B cell (primary cell): ENCODE results near the gene HNRNPH1. TPM values are rescaled to one million over a fixed set of nuclear protein-coding genes. Genes with fewer than 3 reads are reported as not detected.

ENCODE experiments used
- ATAC-seq: fragments of 200-7000 bp; cut with Tn5 transposase; one replicate; pipeline ENCODE4 v1.10.0; 2021; ENCODE audit warnings: low read depth, mild to moderate bottlenecking, moderate number of reproducible peaks, moderate library complexity
- CTCF ChIA-PET: fragments of 350-600 bp; sonication (Branson Sonifier 250); formaldehyde crosslinking; loops from one replicate; lab custom pipeline; 2021; ENCODE audit warnings: antibody characterized with exemption, inconsistent platforms; lab: Charles Lee
- POLR2A ChIA-PET: fragments of 350-600 bp; sonication (Branson Sonifier 250); formaldehyde crosslinking; loops from one replicate; lab custom pipeline; 2021; ENCODE audit warnings: antibody characterized with exemption; lab: Charles Lee
- DNase-seq: peaks from one replicate; pipeline ENCODE4 v3.0.0; 2013
- H2AFZ ChIP-seq: 2 replicates; pipeline ENCODE4 v1.6.1; 2012; ENCODE audit warnings: mild to moderate bottlenecking, low read depth, low read length; ENCODE audit not compliant: insufficient read depth, poor library complexity, severe bottlenecking
- H3K27ac ChIP-seq, 2 donors: 1 replicate in 1 of 2; 2 replicates in 1 of 2; pipeline ENCODE4 v1.5.1; 2012 to 2013; ENCODE audit warnings: low read length in 2 of 2, mild to moderate bottlenecking in 2 of 2, moderate library complexity in 1 of 2
- H3K27me3 ChIP-seq, 4 experiments: fragments of 200-600 bp in 1 of 4; sonication (generic) in 1 of 4; replicated peaks in 1 of 4; 1 replicate in 2 of 4; 2 replicates in 2 of 4; pipeline versions ENCODE4 v1.6.1 to v1.7.0; 2013 to 2016; ENCODE audit warnings: low read length in 3 of 4, mild to moderate bottlenecking in 2 of 4, mixed read lengths in 1 of 4, moderate library complexity in 1 of 4; ENCODE audit not compliant: insufficient read depth in 4 of 4, control insufficient read depth in 3 of 4; ENCODE audit errors: control extremely low read depth in 1 of 4
- H3K36me3 ChIP-seq, 2 experiments: replicated peaks in 1 of 2; 1 replicate in 1 of 2; 2 replicates in 1 of 2; pipeline versions ENCODE4 v1.6.1 to v1.7.1; 2013; ENCODE audit warnings: low read length in 1 of 2; ENCODE audit not compliant: insufficient read depth in 2 of 2, control insufficient read depth in 1 of 2; ENCODE audit errors: control extremely low read depth in 1 of 2, extremely low read depth in 1 of 2
- H3K4me1 ChIP-seq, 2 donors: fragments of 200-600 bp in 1 of 2; sonication (generic) in 1 of 2; 1 replicate in 1 of 2; 2 replicates in 1 of 2; pipeline versions ENCODE4 v1.5.1 to v1.6.1; 2013 to 2017; ENCODE audit warnings: low read length in 2 of 2; ENCODE audit not compliant: control insufficient read depth in 2 of 2, insufficient read depth in 2 of 2
- H3K4me2 ChIP-seq: replicated peaks from 2 replicates; pipeline ENCODE3; 2012; ENCODE audit warnings: mild to moderate bottlenecking, low read depth, low read length; ENCODE audit not compliant: poor library complexity, severe bottlenecking
- H3K4me3 ChIP-seq, 5 experiments: fragments of 200-600 bp in 1 of 5; sonication (generic) in 1 of 5; 1 replicate in 3 of 5; 2 replicates in 2 of 5; pipeline versions ENCODE4 v1.5.1 to v1.7.0; 2011 to 2016; ENCODE audit warnings: low read length in 4 of 5, mild to moderate bottlenecking in 4 of 5, low read depth in 2 of 5, control low read depth in 1 of 5, moderate library complexity in 1 of 5; ENCODE audit not compliant: insufficient read depth in 1 of 5; ENCODE audit errors: control extremely low read depth in 1 of 5, extremely low read depth in 1 of 5
- H3K79me2 ChIP-seq: fragments of 200-600 bp; sonication (generic); one replicate; pipeline ENCODE4 v1.6.0; 2016; ENCODE audit warnings: low read length; ENCODE audit not compliant: control insufficient read depth, insufficient read depth
- H3K9ac ChIP-seq: fragments of 200-600 bp; sonication (generic); 2 replicates; pipeline ENCODE4 v1.6.1; 2017; ENCODE audit warnings: mild to moderate bottlenecking, low read length, moderate library complexity
- H3K9me3 ChIP-seq, 3 donors: one replicate each; pipeline versions ENCODE4 v1.6.1 to v1.7.1; 2013; ENCODE audit warnings: low read length in 2 of 3; ENCODE audit not compliant: control insufficient read depth in 2 of 3, insufficient read depth in 1 of 3; ENCODE audit errors: control extremely low read depth in 1 of 3
- H4K20me1 ChIP-seq: 2 replicates; pipeline ENCODE4 v1.6.0; 2012; ENCODE audit warnings: mild to moderate bottlenecking, low read length; ENCODE audit not compliant: insufficient read depth, control insufficient read depth, poor library complexity, severe bottlenecking
- H3K27ac Mint-ChIP-seq: one replicate; pipeline ENCODE4 v1.8.0; 2021; ENCODE audit warnings: mixed read lengths
- H3K27me3 Mint-ChIP-seq: one replicate; pipeline ENCODE4 v1.8.0; 2021; ENCODE audit warnings: mixed read lengths
- H3K4me1 Mint-ChIP-seq: one replicate; pipeline ENCODE4 v1.8.0; 2021; ENCODE audit warnings: mixed read lengths
- H3K4me3 Mint-ChIP-seq: one replicate; pipeline ENCODE4 v1.8.0; 2021; ENCODE audit warnings: mixed read lengths
- H3K9me3 Mint-ChIP-seq: one replicate; pipeline ENCODE4 v1.8.0; 2022; ENCODE audit warnings: mixed read lengths; ENCODE audit not compliant: insufficient read depth
- CTCF ChIP-seq: fragments of 200-600 bp; IDR thresholded peaks from one replicate; pipeline ENCODE4 v1.8.0; 2022; ENCODE audit warnings: antibody characterized with exemption, mild to moderate bottlenecking
- EZH2 ChIP-seq: IDR thresholded peaks from 2 replicates; pipeline ENCODE4 v1.6.1; 2012; ENCODE audit warnings: borderline replicate concordance, low read depth, mild to moderate bottlenecking, moderate library complexity, low read length; ENCODE audit not compliant: insufficient read depth, poor library complexity, severe bottlenecking
- whole genome bisulfite sequencing: methylation state at CpG from one replicate; pipeline ENCODE4 v1.1.5; 2013; ENCODE audit warnings: missing lambda C conversion rate; ENCODE audit not compliant: insufficient coverage; 5-methylcytosine and 5-hydroxymethylcytosine counted together
- intact Hi-C: fragments of 100-400 bp; cut with micrococcal nuclease; formaldehyde crosslinking; loops from one replicate; pipeline ENCODE4 v1.10.0; 2022
- polyA plus RNA-seq: library from polyadenylated mRNA; depleted of rRNA; stranded (reverse); fragments of >200 nt; gene quantifications from 2 replicates; pipeline ENCODE4 v1.2.3, GENCODE V29; 2012
- total RNA-seq, 2 donors: library from RNA; stranded (reverse); fragments of 120-200 nt in 1 of 2; gene quantifications; 1 replicate in 1 of 2; 2 replicates in 1 of 2; pipeline versions ENCODE4 v1.2.3 to v1.2.4, GENCODE V29; 2013 to 2022

HNRNPH1 gene
- total and polyA plus RNA-seq, 2 donors (not counting 1 experiment from before 2014, with no cell fraction given), result 471 to 1,412 TPM

GRCh38 chr5:179620703-179621350, 2.6 kb downstream of the HNRNPH1 start:
- peak overlapping the region; percentile 92 for H3K4me2 ChIP-seq
- no peak for ATAC-seq

More at GRCh38 chr5:179620703-179621350, 2.6 kb downstream of the HNRNPH1 start:
- ChIA-PET CTCF (interaction anchor here (1.0 to 1.5 kb wide), 2 partner anchors 9 to 39 kb away, joined by 3 read pairs; no protein-coding TSS in a partner anchor), POLR2A (interaction anchor here (1.3 kb wide), 1 partner anchor 11 kb away, joined by 5 read pairs; no protein-coding TSS in a partner anchor)
- Histone ChIP-seq H3K36me3 (peaks cover 12 to 66% of the 10 kb centered on the region in 2 experiments), H3K9me3 (peaks cover 0 to 9% (median 0%) of the 10 kb centered on the region in 3 donors), H2AFZ (no peak overlapping the region), H3K27me3 (no peaks in the 10 kb centered on the region), H3K4me1 (peaks cover 39 to 45% of the 10 kb centered on the region in 2 donors), H3K9ac (peak overlapping the region; percentile 36), H3K79me2 (peaks cover 66% of the 10 kb centered on the region), H3K27ac (peak overlapping the region; percentile 47 to 88), H3K4me3 (peak overlapping the region in 2 of 5 experiments; percentile 73 to 94), H4K20me1 (peaks cover 73% of the 10 kb centered on the region)
- TF ChIP-seq CTCF (no peak), EZH2 (no peak)
- DNase-seq, result no peak
- intact Hi-C loops, result loop anchor here (5.0 kb wide), 1 partner anchor 89 kb away; no protein-coding TSS in a partner anchor
- no peaks in the 10 kb centered on the region for H3K27me3 Mint-ChIP-seq
- H3K4me3 Mint-ChIP-seq, result peak overlapping the region; percentile 98
- no peaks in the 10 kb centered on the region for H3K9me3 Mint-ChIP-seq
- peaks cover 59% of the 10 kb centered on the region for H3K4me1 Mint-ChIP-seq
- WGBS, result 46% methylated on average over 2 of the region's 5 CpGs
- H3K27ac Mint-ChIP-seq, result peak overlapping the region; percentile 91
